ENCODE data around the gene CAPN15. TPM values are rescaled to one million over a fixed set of nuclear protein-coding genes. Genes with fewer than 3 reads are reported as not detected.
A peak's percentile ranks its signal among the peaks of the same experiment; 100 is the strongest.

CAPN15 gene
- total and polyA plus RNA-seq, 4 donors, result 14.4 to 64.1 (median 38.9) TPM

DNA sequence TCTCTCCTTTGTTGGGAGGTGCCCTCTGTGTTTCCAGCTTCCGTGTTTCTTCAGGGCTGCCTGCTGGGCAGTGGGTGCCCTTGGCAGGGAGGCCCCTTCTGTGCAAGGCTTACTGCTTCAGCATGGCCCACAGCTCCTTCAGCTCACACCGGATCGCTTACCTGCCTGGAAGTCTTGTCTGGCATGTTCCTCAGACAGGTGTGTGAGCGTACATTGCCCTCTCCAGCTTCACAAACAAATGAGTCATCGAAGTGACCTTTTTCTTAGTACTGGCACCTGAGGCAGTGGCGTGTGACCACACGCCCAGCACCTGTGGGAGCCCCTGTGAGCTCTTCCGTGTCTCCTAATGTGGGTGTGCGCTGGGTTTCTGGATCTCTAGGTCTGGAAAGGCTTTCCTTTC is 65.9 kb downstream of the CAPN15 start:
- DNase-seq (peak in 1 of 3 donors; percentile 19), ATAC-seq (ENCODE audit: insufficient read depth, low FRiP score) (no peak)
- WGBS, 2 donors, result 70 to 87% methylated on average over 9 of the region's 9 CpGs
- TF ChIP-seq, protein P1, sequence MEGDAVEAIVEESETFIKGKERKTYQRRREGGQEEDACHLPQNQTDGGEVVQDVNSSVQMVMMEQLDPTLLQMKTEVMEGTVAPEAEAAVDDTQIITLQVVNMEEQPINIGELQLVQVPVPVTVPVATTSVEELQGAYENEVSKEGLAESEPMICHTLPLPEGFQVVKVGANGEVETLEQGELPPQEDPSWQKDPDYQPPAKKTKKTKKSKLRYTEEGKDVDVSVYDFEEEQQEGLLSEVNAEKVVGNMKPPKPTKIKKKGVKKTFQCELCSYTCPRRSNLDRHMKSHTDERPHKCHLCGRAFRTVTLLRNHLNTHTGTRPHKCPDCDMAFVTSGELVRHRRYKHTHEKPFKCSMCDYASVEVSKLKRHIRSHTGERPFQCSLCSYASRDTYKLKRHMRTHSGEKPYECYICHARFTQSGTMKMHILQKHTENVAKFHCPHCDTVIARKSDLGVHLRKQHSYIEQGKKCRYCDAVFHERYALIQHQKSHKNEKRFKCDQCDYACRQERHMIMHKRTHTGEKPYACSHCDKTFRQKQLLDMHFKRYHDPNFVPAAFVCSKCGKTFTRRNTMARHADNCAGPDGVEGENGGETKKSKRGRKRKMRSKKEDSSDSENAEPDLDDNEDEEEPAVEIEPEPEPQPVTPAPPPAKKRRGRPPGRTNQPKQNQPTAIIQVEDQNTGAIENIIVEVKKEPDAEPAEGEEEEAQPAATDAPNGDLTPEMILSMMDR (IDR thresholded peaks at IDR 0.05; ENCODE audit: control extremely low read depth, extremely low read depth), result no peak
- peaks cover 0 to 31% (median 21%) of the 10 kb centered on the region in 5 donors for H3K4me1 ChIP-seq (ENCODE audit: control insufficient read depth in 5 of 5, insufficient read depth in 5 of 5, low read length in 5 of 5)
- peaks cover 0 to 5% (median 3%) of the 10 kb centered on the region in 4 donors for H3K36me3 ChIP-seq (ENCODE audit: control insufficient read depth in 4 of 4, insufficient read depth in 4 of 4, low read length in 4 of 4)
- peak overlapping the region in 1 of 2 donors; percentile 71 for H3K27ac ChIP-seq (ENCODE audit: low read depth in 1 of 2, low read length in 1 of 2)
- no peak overlapping the region for H3K4me3 ChIP-seq
- no peaks in the 10 kb centered on the region for H3K9me3 ChIP-seq (ENCODE audit: control insufficient read depth in 4 of 4, insufficient read depth in 3 of 4, low read length in 3 of 4)
- H3K27me3 ChIP-seq (ENCODE audit: control insufficient read depth in 3 of 3, insufficient read depth in 3 of 3, low read length in 2 of 3), result no peaks in the 10 kb centered on the region
- H3K9ac ChIP-seq (ENCODE audit: insufficient read depth in 1 of 2, low read length in 2 of 2), result no peak overlapping the region

DNA sequence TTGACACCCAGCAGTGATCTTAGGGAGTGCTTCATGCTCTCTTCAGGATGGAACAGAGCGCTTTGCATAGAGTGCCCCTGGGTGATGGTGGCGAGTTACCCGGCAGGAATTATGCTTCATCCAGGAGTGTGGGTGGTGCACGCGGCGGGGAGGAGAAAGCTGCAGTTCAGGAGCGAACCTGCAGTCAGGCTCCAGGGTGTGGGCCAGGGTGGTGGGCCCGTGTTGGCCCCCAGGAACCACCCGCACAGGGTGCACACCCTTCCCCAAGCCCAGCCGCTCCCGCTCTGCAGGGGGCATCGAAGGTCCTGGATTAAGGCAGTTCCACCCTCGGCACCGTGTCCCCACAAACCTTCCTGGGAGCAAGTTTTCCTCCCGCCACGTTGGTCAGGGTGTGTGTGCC is 66.3 kb downstream of the CAPN15 start:
- Histone ChIP-seq H3K27ac (ENCODE audit: low read depth in 1 of 2, low read length in 1 of 2) (peak overlapping the region in 1 of 2 donors; percentile 71), H3K4me3 (no peak overlapping the region), H3K4me1 (ENCODE audit: control insufficient read depth in 5 of 5, insufficient read depth in 5 of 5, low read length in 5 of 5) (peaks cover 0 to 31% (median 21%) of the 10 kb centered on the region in 5 donors), H3K9ac (ENCODE audit: insufficient read depth in 1 of 2, low read length in 2 of 2) (no peak overlapping the region), H3K27me3 (ENCODE audit: control insufficient read depth in 3 of 3, insufficient read depth in 3 of 3, low read length in 2 of 3) (no peaks in the 10 kb centered on the region), H3K36me3 (ENCODE audit: control insufficient read depth in 4 of 4, insufficient read depth in 4 of 4, low read length in 4 of 4) (peaks cover 0 to 5% (median 4%) of the 10 kb centered on the region in 4 donors), H3K9me3 (ENCODE audit: control insufficient read depth in 4 of 4, insufficient read depth in 3 of 4, low read length in 3 of 4) (no peaks in the 10 kb centered on the region)
- DNase-seq, result no peak
- TF ChIP-seq, protein P1 (IDR thresholded peaks at IDR 0.05; ENCODE audit: control extremely low read depth, extremely low read depth), result no peak
- ATAC-seq (ENCODE audit: insufficient read depth, low FRiP score), result no peak
- 80 to 91% methylated on average over 16 of the region's 16 CpGs for WGBS, 2 donors

DNA sequence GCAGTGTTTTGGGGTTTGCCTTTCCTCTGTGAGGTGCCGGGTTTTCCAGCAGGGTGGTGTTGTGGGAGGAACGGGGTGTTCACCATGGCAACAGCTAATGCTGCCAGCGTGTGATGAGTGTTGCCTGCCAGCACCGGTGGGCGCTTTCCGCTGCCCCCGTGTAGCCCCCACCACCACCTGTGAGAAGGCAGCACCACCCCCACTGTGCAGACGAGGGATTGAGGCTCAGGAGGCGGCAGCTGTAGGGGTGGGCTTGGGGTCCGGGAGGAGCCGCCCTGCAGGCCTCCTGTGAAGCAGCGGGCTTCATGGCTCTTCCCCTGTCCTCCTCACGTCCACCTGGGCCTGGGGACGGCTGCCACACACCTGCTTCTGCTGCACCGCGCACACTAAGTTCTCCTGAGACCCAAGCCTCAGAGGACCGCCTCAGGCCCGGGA is 67.6 kb downstream of the CAPN15 start:
- H3K27ac ChIP-seq (ENCODE audit: low read depth in 1 of 2, low read length in 1 of 2), result no peak overlapping the region
- peaks cover 0 to 33% (median 21%) of the 10 kb centered on the region in 5 donors for H3K4me1 ChIP-seq (ENCODE audit: control insufficient read depth in 5 of 5, insufficient read depth in 5 of 5, low read length in 5 of 5)
- TF ChIP-seq, protein P1 (IDR thresholded peaks at IDR 0.05; ENCODE audit: control extremely low read depth, extremely low read depth), result no peak
- WGBS, 2 donors, result 89 to 90% methylated on average over 18 of the region's 18 CpGs
- H3K36me3 ChIP-seq (ENCODE audit: control insufficient read depth in 4 of 4, insufficient read depth in 4 of 4, low read length in 4 of 4), result peaks cover 0 to 13% (median 5%) of the 10 kb centered on the region in 4 donors
- H3K4me3 ChIP-seq, result no peak overlapping the region
- no peak overlapping the region for H3K9ac ChIP-seq (ENCODE audit: insufficient read depth in 1 of 2, low read length in 2 of 2)
- ATAC-seq (ENCODE audit: insufficient read depth, low FRiP score) (no peak), DNase-seq (no peak)
- no peaks in the 10 kb centered on the region for H3K27me3 ChIP-seq (ENCODE audit: control insufficient read depth in 3 of 3, insufficient read depth in 3 of 3, low read length in 2 of 3)
- no peaks in the 10 kb centered on the region for H3K9me3 ChIP-seq (ENCODE audit: control insufficient read depth in 4 of 4, insufficient read depth in 3 of 4, low read length in 3 of 4)

Measured in lung (tissue), 12 donors.